Mesodermal cell (in vitro differentiated cells): ENCODE measurements around the gene ZNF202.

Experiments
- H3K27ac ChIP-seq: 2 replicates; pipeline ENCODE4 v1.7.0; 2013; ENCODE audit warnings: mild to moderate bottlenecking, low read depth, low read length, moderate library complexity; ENCODE audit not compliant: severe bottlenecking
- H3K36me3 ChIP-seq: 2 replicates; pipeline ENCODE4 v1.7.1; 2013; ENCODE audit warnings: mild to moderate bottlenecking, low read length, moderate library complexity; ENCODE audit not compliant: control insufficient read depth, insufficient read depth
- H3K4me1 ChIP-seq: one replicate; pipeline ENCODE4 v1.7.1; 2013; ENCODE audit warnings: mild to moderate bottlenecking, low read length; ENCODE audit not compliant: insufficient read depth, control insufficient read depth, poor library complexity, severe bottlenecking
- H3K4me3 ChIP-seq: 2 replicates; pipeline ENCODE4 v1.7.0; 2013; ENCODE audit warnings: low read length, control low read depth, mild to moderate bottlenecking; ENCODE audit not compliant: insufficient read depth, poor library complexity, severe bottlenecking; ENCODE audit errors: extremely low read depth
- H3K9me3 ChIP-seq: 2 replicates; pipeline ENCODE4 v1.7.1; 2013; ENCODE audit warnings: mild to moderate bottlenecking, low read length, moderate library complexity; ENCODE audit not compliant: control insufficient read depth
- WGBS, 2 experiments: methylation state at CpG; one replicate each; pipeline ENCODE4 v1.1.5; 2013; ENCODE audit warnings: missing lambda C conversion rate in 2 of 2; ENCODE audit not compliant: insufficient coverage in 2 of 2; 5-methylcytosine and 5-hydroxymethylcytosine counted together

ZNF202 gene

GRCh38 chr11:123684601-123685000, 56.9 kb downstream of the ZNF202 start:
- WGBS, 2 experiments = no CpG with 5 or more reads among the region's 6 CpGs
- no peak overlapping the region for H3K4me3 ChIP-seq
- H3K9me3 ChIP-seq = no peaks in the 10 kb centered on the region
- no peak overlapping the region for H3K27ac ChIP-seq
- no peaks in the 10 kb centered on the region for H3K4me1 ChIP-seq
- H3K36me3 ChIP-seq = no peaks in the 10 kb centered on the region

- no peak overlapping the region for H3K27ac ChIP-seq
- WGBS, 2 experiments = 75 to 83% methylated on average over 7 of the region's 8 CpGs
These were observed 57.9 kb downstream of the ZNF202 start for GRCh38 chr11:123683428-123684170.

GRCh38 chr11:123682696-123683410, 58.6 kb downstream of the ZNF202 start:
- Histone ChIP-seq H3K4me1 (no peaks in the 10 kb centered on the region), H3K36me3 (no peaks in the 10 kb centered on the region), H3K4me3 (no peak overlapping the region), H3K27ac (no peak overlapping the region), H3K9me3 (no peaks in the 10 kb centered on the region)
- WGBS, 2 experiments = 83 to 100% methylated on average over 1 to 2 of the region's 5 CpGs

More at GRCh38 chr11:123683428-123684170, 57.9 kb downstream of the ZNF202 start:
- Histone ChIP-seq H3K9me3 (no peaks in the 10 kb centered on the region), H3K4me1 (no peaks in the 10 kb centered on the region), H3K36me3 (no peaks in the 10 kb centered on the region), H3K4me3 (no peak overlapping the region)

GRCh38 chr11:123681030-123681429, 60.4 kb downstream of the ZNF202 start:
- H3K9me3 ChIP-seq = no peaks in the 10 kb centered on the region
- WGBS, 2 experiments = no CpG with 5 or more reads among the region's 2 CpGs
- H3K27ac ChIP-seq = no peak overlapping the region

GRCh38 chr11:123678246-123678645, 63.2 kb downstream of the ZNF202 start:
- no peaks in the 10 kb centered on the region for H3K36me3 ChIP-seq
- H3K27ac ChIP-seq = no peak overlapping the region
- H3K4me1 ChIP-seq = no peaks in the 10 kb centered on the region
- WGBS, 2 experiments = 94 to 96% methylated on average over 2 of the region's 2 CpGs
- no peak overlapping the region for H3K4me3 ChIP-seq
- no peaks in the 10 kb centered on the region for H3K9me3 ChIP-seq

More at GRCh38 chr11:123681030-123681429, 60.4 kb downstream of the ZNF202 start:
- Histone ChIP-seq H3K4me3 (no peak overlapping the region), H3K36me3 (no peaks in the 10 kb centered on the region), H3K4me1 (no peaks in the 10 kb centered on the region)

- no peak overlapping the region for H3K4me3 ChIP-seq
- no peaks in the 10 kb centered on the region for H3K4me1 ChIP-seq
- WGBS, 2 experiments = 75 to 100% methylated on average over 1 of the region's 2 CpGs
- H3K36me3 ChIP-seq = no peaks in the 10 kb centered on the region
- no peaks in the 10 kb centered on the region for H3K9me3 ChIP-seq
- no peak overlapping the region for H3K27ac ChIP-seq
These were observed 64.0 kb downstream of the ZNF202 start for GRCh38 chr11:123677510-123677909.

GRCh38 chr11:123674297-123674696, 67.2 kb downstream of the ZNF202 start:
- H3K27ac ChIP-seq = no peak overlapping the region
- no peaks in the 10 kb centered on the region for H3K36me3 ChIP-seq
- no peaks in the 10 kb centered on the region for H3K9me3 ChIP-seq
- H3K4me1 ChIP-seq = no peaks in the 10 kb centered on the region
- H3K4me3 ChIP-seq = no peak overlapping the region
- no CpG with 5 or more reads among the region's 2 CpGs for WGBS, 2 experiments
